NCI-H345 treated with DMSO at 0.1 percent for 48 hours (cell line): ENCODE results near the gene ARPC2.
"Not testable (repeated sequence)": the region's sequence is repeated elsewhere in the genome, so short reads cannot be mapped to it uniquely, and the experiment has no call there.

Experiments
- DNase-seq: peaks from one replicate; lab custom pipeline; 2025; ENCODE audit not compliant: unreplicated experiment; lab: John Stamatoyannopoulos, UW

Gene ARPC2

GRCh38 chr2:218216674-218217359 lies at the start of gene ARPC2:
TSS of gene ARPC2 (plus strand) at chr2:218217189. CDS start at chr2:218217471, 282 bp downstream.
- DNase-seq = peak; percentile 80

GRCh38 chr2:218168016-218168415 lies 49.0 kb upstream of the ARPC2 start:
- DNase-seq = no peak

- no peak for DNase-seq
These were observed 48.1 kb upstream of the ARPC2 start for GRCh38 chr2:218168635-218169462.

- DNase-seq = no peak
These were observed 47.0 kb upstream of the ARPC2 start for GRCh38 chr2:218169757-218170546.

GRCh38 chr2:218171744-218172143 lies 45.2 kb upstream of the ARPC2 start:
- DNase-seq = not testable (repeated sequence)

GRCh38 chr2:218172845-218173244 lies 44.1 kb upstream of the ARPC2 start:
- no peak for DNase-seq

- DNase-seq = no peak
These were observed 37.2 kb upstream of the ARPC2 start for GRCh38 chr2:218179782-218180181.

GRCh38 chr2:218180467-218181114 lies 36.4 kb upstream of the ARPC2 start:
- no peak for DNase-seq

GRCh38 chr2:218184331-218184730 lies 32.7 kb upstream of the ARPC2 start:
- DNase-seq = no peak

GRCh38 chr2:218186355-218186766 lies 30.6 kb upstream of the ARPC2 start:
- DNase-seq = peak; percentile 64

GRCh38 chr2:218186876-218187275 lies 30.1 kb upstream of the ARPC2 start:
- no peak for DNase-seq

GRCh38 chr2:218187296-218188015 lies 29.5 kb upstream of the ARPC2 start:
- DNase-seq = no peak

GRCh38 chr2:218188528-218188927 lies 28.5 kb upstream of the ARPC2 start:
- DNase-seq = no peak

- DNase-seq = no peak
These were observed 24.0 kb upstream of the ARPC2 start for GRCh38 chr2:218192902-218193430.

GRCh38 chr2:218193701-218194100 lies 23.3 kb upstream of the ARPC2 start:
- no peak for DNase-seq

GRCh38 chr2:218194880-218195279 lies 22.1 kb upstream of the ARPC2 start:
- DNase-seq = no peak

GRCh38 chr2:218196974-218197373 lies 20.0 kb upstream of the ARPC2 start:
- no peak for DNase-seq

- DNase-seq = no peak
These were observed 14.7 kb upstream of the ARPC2 start for GRCh38 chr2:218202266-218202665.

GRCh38 chr2:218209078-218209477 lies 7.9 kb upstream of the ARPC2 start:
- DNase-seq = no peak

GRCh38 chr2:218214116-218214515 lies 2.9 kb upstream of the ARPC2 start:
- no peak for DNase-seq
